GM23338 (cell line): ENCODE data around the gene ASB14. TPM values are rescaled to one million over a fixed set of nuclear protein-coding genes. Genes with fewer than 3 reads are reported as not detected.

ENCODE experiments used
- ATAC-seq: fragments of 200-7000 bp; cut with Tn5 transposase; 3 replicates; pipeline ENCODE4 v1.9.1; 2020
- DNase-seq: peaks from one replicate; pipeline ENCODE4 v3.0.0-alpha.2; 2015; ENCODE audit warnings: low spot score
- H2AFZ ChIP-seq: fragments of 200-600 bp; sonication (generic); 2 replicates; pipeline ENCODE4 v1.8.0; 2016; ENCODE audit warnings: antibody characterized with exemption, mild to moderate bottlenecking, moderate library complexity
- H3F3A ChIP-seq: fragments of 200-600 bp; sonication (generic); replicated peaks from 2 replicates; pipeline ENCODE4 v1.8.0; 2017; ENCODE audit warnings: antibody characterized with exemption, mixed run types, low read depth
- H3K27ac ChIP-seq: fragments of 200-600 bp; sonication (generic); 2 replicates; pipeline ENCODE4 v1.6.1; 2016; ENCODE audit warnings: low read depth
- H3K27me3 ChIP-seq: fragments of 200-600 bp; sonication (generic); 2 replicates; pipeline ENCODE4 v1.8.0; 2016; ENCODE audit warnings: mild to moderate bottlenecking, mixed run types, moderate library complexity; ENCODE audit not compliant: insufficient read depth
- H3K36me3 ChIP-seq: fragments of 200-600 bp; sonication (generic); 2 replicates; pipeline ENCODE4 v1.8.0; 2016; ENCODE audit warnings: mild to moderate bottlenecking; ENCODE audit not compliant: insufficient read depth
- H3K4me1 ChIP-seq: fragments of 200-600 bp; sonication (generic); 2 replicates; pipeline ENCODE4 v1.8.0; 2016; ENCODE audit warnings: mild to moderate bottlenecking, moderate library complexity; ENCODE audit not compliant: insufficient read depth
- H3K4me2 ChIP-seq: fragments of 200-600 bp; sonication (generic); 2 replicates; pipeline ENCODE4 v1.7.1; 2017; ENCODE audit warnings: mixed run types
- H3K4me3 ChIP-seq: fragments of 200-600 bp; sonication (generic); 2 replicates; pipeline ENCODE4 v1.6.1; 2016; ENCODE audit warnings: mixed run types
- H3K79me2 ChIP-seq: fragments of 200-600 bp; sonication (generic); replicated peaks from 2 replicates; pipeline ENCODE4 v1.8.0; 2017; ENCODE audit warnings: mild to moderate bottlenecking; ENCODE audit not compliant: insufficient read depth
- H3K9me2 ChIP-seq: fragments of 200-600 bp; sonication (generic); 2 replicates; pipeline ENCODE4 v1.8.0; 2017; ENCODE audit not compliant: insufficient read depth
- H4K20me1 ChIP-seq: fragments of 200-600 bp; sonication (generic); replicated peaks from 2 replicates; pipeline ENCODE4 v1.8.0; 2017; ENCODE audit warnings: mild to moderate bottlenecking; ENCODE audit not compliant: insufficient read depth
- H3K27ac Mint-ChIP-seq: 2 replicates; pipeline ENCODE4 v1.8.0; 2020; ENCODE audit warnings: inconsistent platforms, mild to moderate bottlenecking, moderate library complexity, mixed read lengths
- H3K27me3 Mint-ChIP-seq: 3 replicates; pipeline ENCODE4 v1.8.0; 2022; ENCODE audit warnings: low read depth, mild to moderate bottlenecking, moderate library complexity, mixed read lengths, inconsistent platforms; ENCODE audit not compliant: insufficient read depth, poor library complexity
- H3K36me3 Mint-ChIP-seq: 3 replicates; pipeline ENCODE4 v1.8.0; 2021; ENCODE audit warnings: low read depth, mild to moderate bottlenecking, inconsistent platforms, moderate library complexity, mixed read lengths
- H3K4me1 Mint-ChIP-seq: 3 replicates; pipeline ENCODE4 v1.8.0; 2020; ENCODE audit warnings: mild to moderate bottlenecking, inconsistent platforms, mixed read lengths
- H3K4me3 Mint-ChIP-seq: 3 replicates; pipeline ENCODE4 v1.8.0; 2021; ENCODE audit warnings: moderate library complexity, mild to moderate bottlenecking, inconsistent platforms, mixed read lengths
- H3K9me3 Mint-ChIP-seq: 3 replicates; pipeline ENCODE4 v1.8.0; 2020; ENCODE audit warnings: moderate library complexity, mild to moderate bottlenecking, inconsistent platforms, mixed read lengths
- CTCF ChIP-seq, 2 experiments: fragments of 200-600 bp in 1 of 2; sonication (generic) in 1 of 2; conservative IDR thresholded peaks; 2 replicates each; pipeline versions ENCODE4 v1.5.1 to v1.6.1; 2016 to 2017; ENCODE audit warnings: antibody characterized with exemption in 2 of 2, low read depth in 2 of 2, mild to moderate bottlenecking in 2 of 2, moderate library complexity in 1 of 2
- EZH2 ChIP-seq: fragments of 200-600 bp; sonication (generic); IDR thresholded peaks from one replicate; pipeline ENCODE4 v1.8.0; 2017; ENCODE audit warnings: antibody characterized with exemption, mild to moderate bottlenecking, low read depth; ENCODE audit not compliant: unreplicated experiment
- EZH2phosphoT487 ChIP-seq: fragments of 200-600 bp; sonication (generic); IDR thresholded peaks from one replicate; pipeline ENCODE4 v1.8.1; 2018; ENCODE audit warnings: antibody characterized with exemption; ENCODE audit not compliant: unreplicated experiment
- JUNB ChIP-seq: IDR thresholded peaks from one replicate; pipeline ENCODE4 v1.6.1; 2016; ENCODE audit warnings: antibody characterized with exemption; ENCODE audit not compliant: unreplicated experiment
- NANOG ChIP-seq: IDR thresholded peaks from 2 replicates; pipeline ENCODE4 v1.6.1; 2016; ENCODE audit warnings: antibody characterized with exemption, borderline replicate concordance
- POLR2AphosphoS5 ChIP-seq: IDR thresholded peaks from 2 replicates; pipeline ENCODE4 v1.6.1; 2016; ENCODE audit warnings: antibody characterized with exemption, low read depth
- REST ChIP-seq: IDR thresholded peaks from one replicate; pipeline ENCODE4 v1.6.1; 2018; ENCODE audit warnings: antibody characterized with exemption; ENCODE audit not compliant: unreplicated experiment
- ZNF114 ChIP-seq: fragments of 250-450 bp; sonication (Bioruptor Pico); IDR thresholded peaks from 2 replicates; pipeline ENCODE4 v1.5.0; 2020; ENCODE audit warnings: mild to moderate bottlenecking, moderate library complexity
- ZNF331 ChIP-seq: fragments of 250-450 bp; sonication (Bioruptor Pico); IDR thresholded peaks from 2 replicates; pipeline ENCODE4 v1.5.0; 2020; ENCODE audit warnings: low read depth, mild to moderate bottlenecking, moderate library complexity
- ZNF462 ChIP-seq: fragments of 250-450 bp; sonication (Bioruptor Pico); IDR thresholded peaks from 2 replicates; pipeline ENCODE4 v1.5.0; 2020; ENCODE audit warnings: mild to moderate bottlenecking, moderate library complexity
- polyA plus RNA-seq: library from polyadenylated mRNA; unstranded; fragments of >200 nt; fragmentation: Nextera tagmentation; extraction: Ambion mirVana; gene quantifications from 2 replicates; pipeline ENCODE4 v1.2.1, GENCODE V29; 2016
- total RNA-seq: library from RNA; depleted of rRNA; stranded (reverse); fragments of >200 nt; shearing (Covaris generic); gene quantifications from 2 replicates; pipeline ENCODE4 v1.2.3, GENCODE V29; 2014

ASB14 gene
- total and polyA plus RNA-seq, 2 experiments from 2014 or later: 0.87 TPM; not detected in 1

- ATAC-seq (no peak), DNase-seq (no peak)
- H3K4me3 Mint-ChIP-seq: no peak overlapping the region
- no peak for TF ChIP-seq ZNF114 (CRISPR knock-in tag)
- TF ChIP-seq ZNF462 (CRISPR knock-in tag): no peak
- no peak for TF ChIP-seq REST
- no peak for TF ChIP-seq EZH2
- TF ChIP-seq JUNB: no peak
- TF ChIP-seq CTCF (conservative IDR thresholded peaks at IDR 0.05; ENCODE audit: low read depth in 2 of 2): no peak
- no peak for TF ChIP-seq NANOG
- no peak for TF ChIP-seq POLR2AphosphoS5
- no peak for TF ChIP-seq ZNF331 (CRISPR knock-in tag)
- no peak for TF ChIP-seq EZH2phosphoT487
- Histone ChIP-seq H3K27me3 (no peaks in the 10 kb centered on the region), H4K20me1 (no peaks in the 10 kb centered on the region), H2AFZ (no peak overlapping the region), H3K36me3 (no peaks in the 10 kb centered on the region), H3F3A (no peaks in the 10 kb centered on the region), H3K4me2 (no peak overlapping the region), H3K27ac (no peak overlapping the region), H3K4me1 (no peaks in the 10 kb centered on the region), H3K79me2 (no peaks in the 10 kb centered on the region), H3K4me3 (no peak overlapping the region), H3K9me2 (no peaks in the 10 kb centered on the region)
- no peaks in the 10 kb centered on the region for H3K4me1 Mint-ChIP-seq
- no peaks in the 10 kb centered on the region for H3K9me3 Mint-ChIP-seq
- no peaks in the 10 kb centered on the region for H3K36me3 Mint-ChIP-seq
- no peaks in the 10 kb centered on the region for H3K27me3 Mint-ChIP-seq
- no peak overlapping the region for H3K27ac Mint-ChIP-seq
Observed at GRCh38 chr3:57292897-57293526, 527 bp upstream of the ASB14 start.
